ENCODE measurements around the gene MRPL14. TPM values are rescaled to one million over a fixed set of nuclear protein-coding genes. Genes with fewer than 3 reads are reported as not detected.
"Not testable (repeated sequence)": the region's sequence is repeated elsewhere in the genome, so short reads cannot be mapped to it uniquely, and the experiment has no call there.

MRPL14 gene
- total RNA-seq, 4 donors from 2014 or later, result 45.7 to 74.3 (median 52.0) TPM

DNA sequence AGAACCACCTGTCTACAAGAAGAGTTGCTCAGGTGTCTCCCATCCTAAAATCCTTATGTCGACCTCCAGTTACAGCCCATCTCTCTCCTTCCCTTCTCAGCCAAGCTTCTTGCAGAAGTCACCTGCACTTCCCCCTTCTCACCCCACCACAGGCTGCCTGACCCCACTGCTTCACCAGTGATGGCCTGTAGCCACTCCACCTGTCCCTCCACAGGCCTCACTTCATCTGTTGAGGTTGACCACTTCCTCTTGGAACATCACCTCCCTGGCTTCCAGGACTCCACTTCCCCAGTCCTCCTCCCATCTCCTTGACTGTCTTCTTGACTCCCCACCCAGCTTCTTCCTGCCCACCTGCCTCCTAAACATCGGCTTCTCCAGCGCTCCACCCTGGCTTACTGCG lies 25.4 kb downstream of the MRPL14 start:
- 90% methylated on average over 4 of the region's 4 CpGs for WGBS, 2 donors
- intact Hi-C loops (cut with DNase I; ENCODE audit: low total_unique reads), result loop anchor here (2.0 kb wide), 1 partner anchor 49 kb away; no protein-coding TSS in a partner anchor
- TF ChIP-seq POLR2A (IDR thresholded peaks at IDR 0.05), result no peak
- TF ChIP-seq, protein P1, sequence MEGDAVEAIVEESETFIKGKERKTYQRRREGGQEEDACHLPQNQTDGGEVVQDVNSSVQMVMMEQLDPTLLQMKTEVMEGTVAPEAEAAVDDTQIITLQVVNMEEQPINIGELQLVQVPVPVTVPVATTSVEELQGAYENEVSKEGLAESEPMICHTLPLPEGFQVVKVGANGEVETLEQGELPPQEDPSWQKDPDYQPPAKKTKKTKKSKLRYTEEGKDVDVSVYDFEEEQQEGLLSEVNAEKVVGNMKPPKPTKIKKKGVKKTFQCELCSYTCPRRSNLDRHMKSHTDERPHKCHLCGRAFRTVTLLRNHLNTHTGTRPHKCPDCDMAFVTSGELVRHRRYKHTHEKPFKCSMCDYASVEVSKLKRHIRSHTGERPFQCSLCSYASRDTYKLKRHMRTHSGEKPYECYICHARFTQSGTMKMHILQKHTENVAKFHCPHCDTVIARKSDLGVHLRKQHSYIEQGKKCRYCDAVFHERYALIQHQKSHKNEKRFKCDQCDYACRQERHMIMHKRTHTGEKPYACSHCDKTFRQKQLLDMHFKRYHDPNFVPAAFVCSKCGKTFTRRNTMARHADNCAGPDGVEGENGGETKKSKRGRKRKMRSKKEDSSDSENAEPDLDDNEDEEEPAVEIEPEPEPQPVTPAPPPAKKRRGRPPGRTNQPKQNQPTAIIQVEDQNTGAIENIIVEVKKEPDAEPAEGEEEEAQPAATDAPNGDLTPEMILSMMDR (IDR thresholded peaks at IDR 0.05), result no peak
- no peak for DNase-seq (ENCODE audit: low spot score in 2 of 2)
- H3K4me3 ChIP-seq (ENCODE audit: low read depth, poor library complexity, severe bottlenecking), result no peak overlapping the region

DNA sequence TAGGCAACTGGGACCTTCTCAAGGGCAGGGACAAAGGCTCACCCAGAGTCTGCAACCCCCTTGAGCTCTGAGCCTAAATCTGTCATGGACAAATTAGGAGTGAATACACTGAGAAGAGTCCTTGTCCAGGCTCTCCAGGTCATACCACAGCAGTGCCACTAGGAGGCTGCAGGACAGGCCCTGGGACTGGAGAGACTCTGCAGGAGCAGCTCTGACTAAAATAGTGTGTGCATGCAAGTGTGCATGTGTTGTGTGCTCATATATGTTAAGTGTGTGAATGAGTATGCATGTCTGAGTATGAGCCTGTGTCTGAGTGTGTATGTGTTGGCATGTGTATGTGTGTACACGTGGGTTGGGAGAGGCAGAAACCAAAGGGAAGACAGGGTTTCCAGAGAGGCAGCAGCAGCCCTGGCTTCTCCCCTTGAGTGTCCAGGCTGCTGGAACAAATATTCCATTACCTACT lies 27.1 kb downstream of the MRPL14 start:
- 40 to 44% methylated on average over 1 of the region's 1 CpG for WGBS, 2 donors
- intact Hi-C loops (cut with DNase I; ENCODE audit: low total_unique reads), result loop anchor here (2.0 kb wide), 1 partner anchor 51 kb away; no protein-coding TSS in a partner anchor
- TF ChIP-seq, protein P1 (IDR thresholded peaks at IDR 0.05), result no peak
- no peak for TF ChIP-seq POLR2A (IDR thresholded peaks at IDR 0.05)
- H3K4me3 ChIP-seq (ENCODE audit: low read depth, poor library complexity, severe bottlenecking), result no peak overlapping the region
- DNase-seq (ENCODE audit: low spot score in 2 of 2), result no peak

DNA sequence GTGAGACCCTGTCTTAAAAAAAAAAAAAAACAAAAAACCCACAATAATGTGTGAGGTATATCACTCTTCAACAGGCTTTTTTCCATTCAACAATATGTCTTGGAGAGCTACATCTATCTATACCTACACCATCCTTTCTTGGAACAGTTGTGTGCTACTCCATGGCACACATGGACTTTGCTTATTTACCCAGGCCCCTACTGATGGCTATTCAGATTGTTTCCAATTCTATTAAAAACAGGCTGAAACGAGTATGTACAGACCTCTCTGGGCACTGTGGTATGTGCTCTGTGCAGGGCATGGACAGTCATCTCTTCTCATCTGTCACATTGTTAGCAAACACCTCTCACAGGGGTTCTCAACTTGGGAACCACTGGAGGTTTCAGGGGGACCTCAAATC lies 28.1 kb downstream of the MRPL14 start:
- H3K4me3 ChIP-seq (ENCODE audit: low read depth, poor library complexity, severe bottlenecking), result no peak overlapping the region
- 21 to 32% methylated on average over 1 of the region's 1 CpG for WGBS, 2 donors
- TF ChIP-seq POLR2A (IDR thresholded peaks at IDR 0.05), result no peak
- TF ChIP-seq, protein P1 (IDR thresholded peaks at IDR 0.05), result no peak
- no peak for DNase-seq (ENCODE audit: low spot score in 2 of 2)
- intact Hi-C loops (cut with DNase I; ENCODE audit: low total_unique reads), result loop anchor here (10.0 kb wide), 1 partner anchor 236 kb away; no protein-coding TSS in a partner anchor

DNA sequence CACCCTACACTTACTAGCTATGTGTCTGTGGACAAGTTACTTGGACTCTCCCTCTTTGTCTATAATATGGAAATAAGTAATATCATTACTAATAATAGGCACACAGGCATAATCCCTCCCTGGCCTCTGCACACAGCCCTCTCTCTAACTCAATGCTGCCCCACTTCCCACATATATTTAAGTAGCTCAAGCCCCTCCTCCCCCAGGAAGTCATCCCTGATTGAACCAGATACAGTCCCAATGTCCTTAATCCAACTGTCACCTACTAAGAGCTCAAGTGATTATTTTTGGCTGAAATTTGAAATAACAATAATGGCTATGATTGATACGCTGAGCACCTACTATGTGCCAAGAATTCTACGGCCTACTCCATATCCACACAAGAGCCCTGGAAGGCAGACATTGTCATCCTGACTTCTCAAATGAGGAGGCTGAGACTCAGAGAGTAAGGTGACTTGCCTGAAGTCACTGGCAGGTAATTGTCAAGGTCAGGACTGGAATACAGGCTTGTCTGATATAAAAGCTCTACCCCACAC lies 29.4 kb downstream of the MRPL14 start:
- 44 to 95% methylated on average over 2 of the region's 2 CpGs for WGBS, 2 donors
- intact Hi-C loops (cut with DNase I; ENCODE audit: low total_unique reads), result loop anchor here (10.0 kb wide), 1 partner anchor 237 kb away; no protein-coding TSS in a partner anchor
- DNase-seq (ENCODE audit: low spot score in 2 of 2), result no peak
- no peak overlapping the region for H3K4me3 ChIP-seq (ENCODE audit: low read depth, poor library complexity, severe bottlenecking)
- TF ChIP-seq POLR2A (IDR thresholded peaks at IDR 0.05), result no peak
- TF ChIP-seq, protein P1 (IDR thresholded peaks at IDR 0.05), result no peak

DNA sequence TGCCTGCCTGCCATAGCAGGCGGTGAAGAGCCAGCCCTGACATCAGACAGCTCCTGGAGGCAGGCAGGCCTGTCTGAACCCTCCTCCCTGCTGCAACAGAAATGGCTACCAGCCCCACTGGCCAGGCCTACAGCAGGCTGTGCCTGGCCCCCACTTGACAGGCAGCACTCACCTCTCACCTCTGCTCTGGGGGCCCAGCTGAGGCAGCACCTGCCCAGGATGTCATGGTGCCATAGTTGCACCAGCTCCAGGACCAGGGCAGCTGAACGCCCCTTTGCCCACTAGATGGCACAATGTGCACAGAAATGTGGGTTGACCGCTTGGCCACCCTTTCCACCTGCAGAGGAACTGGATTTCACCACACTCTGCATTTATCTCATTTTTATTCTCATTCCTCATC lies 30.6 kb downstream of the MRPL14 start:
- peak; percentile 71 to 94 for DNase-seq (ENCODE audit: low spot score in 2 of 2)
- intact Hi-C loops (cut with DNase I; ENCODE audit: low total_unique reads), result loop anchor here (10.0 kb wide), 1 partner anchor 238 kb away; no protein-coding TSS in a partner anchor
- 22 to 31% methylated on average over 3 of the region's 3 CpGs for WGBS, 2 donors
- H3K4me3 ChIP-seq (ENCODE audit: low read depth, poor library complexity, severe bottlenecking), result no peak overlapping the region
- TF ChIP-seq POLR2A (IDR thresholded peaks at IDR 0.05), result no peak
- TF ChIP-seq, protein P1 (IDR thresholded peaks at IDR 0.05), result peak in 1 of 3 donors; percentile 76

DNA sequence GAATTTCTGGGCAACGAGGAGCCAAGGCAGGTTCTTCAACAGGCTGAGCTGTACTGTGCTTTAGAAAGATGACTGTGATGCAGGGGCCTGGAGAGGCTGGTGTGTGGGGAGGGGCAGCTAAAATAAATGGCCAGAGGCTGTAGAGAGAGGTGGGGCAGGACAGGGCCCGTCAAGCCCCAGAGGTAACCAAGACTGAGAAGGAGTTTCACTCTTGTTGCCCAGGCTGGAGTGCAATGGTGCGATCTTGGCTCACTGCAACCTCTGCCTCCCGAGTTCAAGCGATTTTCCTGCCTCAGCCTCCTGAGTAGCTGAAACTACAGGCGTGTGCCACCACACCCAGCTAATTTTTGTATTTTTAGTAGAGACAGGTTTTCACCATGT lies 32.0 kb downstream of the MRPL14 start:
- not testable (repeated sequence) for H3K4me3 ChIP-seq (ENCODE audit: low read depth, poor library complexity, severe bottlenecking); DNase-seq (ENCODE audit: low spot score in 2 of 2)
- 77 to 83% methylated on average over 6 of the region's 6 CpGs for WGBS, 2 donors
- intact Hi-C loops (cut with DNase I; ENCODE audit: low total_unique reads), result loop anchor here (10.0 kb wide), 1 partner anchor 240 kb away; no protein-coding TSS in a partner anchor
